GOT3 (cell line): Measurements from ENCODE around the gene MTA3.
"Not testable (repeated sequence)": the region's sequence is repeated elsewhere in the genome, so short reads cannot be mapped to it uniquely, and the experiment has no call there.

ENCODE experiments used
- DNase-seq: peaks from one replicate; lab custom pipeline; 2025; ENCODE audit warnings: mixed read lengths; lab: John Stamatoyannopoulos, UW

The MTA3 gene

DNA sequence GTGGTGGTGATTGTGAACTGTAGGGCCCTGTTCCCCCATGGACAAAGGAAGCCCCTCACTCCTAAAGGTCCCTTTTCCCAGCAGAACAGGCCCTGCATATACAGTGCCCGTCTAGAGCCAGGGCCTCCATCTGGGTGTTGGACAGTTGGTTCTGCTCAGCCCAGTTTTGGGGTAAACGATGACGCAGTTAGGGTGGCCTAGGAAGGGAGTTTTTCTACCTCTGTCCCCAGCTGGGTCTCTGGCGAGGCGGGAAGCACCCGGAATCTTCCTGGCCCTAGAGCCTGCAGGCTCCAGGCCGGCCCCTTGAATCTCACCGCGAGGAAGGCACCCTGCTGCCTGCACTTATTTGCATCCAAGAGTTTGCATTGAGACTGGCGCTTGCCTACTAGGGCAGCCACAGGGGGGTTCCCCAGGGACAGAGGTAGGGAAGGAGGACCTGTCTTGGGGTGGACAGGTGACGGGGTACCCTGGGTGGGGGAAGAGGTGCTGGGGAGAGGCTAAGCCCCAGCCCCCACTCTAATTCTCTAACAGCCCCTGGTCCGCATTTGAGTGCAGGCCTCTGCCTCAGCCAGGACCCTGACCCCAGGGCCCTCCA, 529 bp upstream of the MTA3 start:
- no peak for DNase-seq

DNA sequence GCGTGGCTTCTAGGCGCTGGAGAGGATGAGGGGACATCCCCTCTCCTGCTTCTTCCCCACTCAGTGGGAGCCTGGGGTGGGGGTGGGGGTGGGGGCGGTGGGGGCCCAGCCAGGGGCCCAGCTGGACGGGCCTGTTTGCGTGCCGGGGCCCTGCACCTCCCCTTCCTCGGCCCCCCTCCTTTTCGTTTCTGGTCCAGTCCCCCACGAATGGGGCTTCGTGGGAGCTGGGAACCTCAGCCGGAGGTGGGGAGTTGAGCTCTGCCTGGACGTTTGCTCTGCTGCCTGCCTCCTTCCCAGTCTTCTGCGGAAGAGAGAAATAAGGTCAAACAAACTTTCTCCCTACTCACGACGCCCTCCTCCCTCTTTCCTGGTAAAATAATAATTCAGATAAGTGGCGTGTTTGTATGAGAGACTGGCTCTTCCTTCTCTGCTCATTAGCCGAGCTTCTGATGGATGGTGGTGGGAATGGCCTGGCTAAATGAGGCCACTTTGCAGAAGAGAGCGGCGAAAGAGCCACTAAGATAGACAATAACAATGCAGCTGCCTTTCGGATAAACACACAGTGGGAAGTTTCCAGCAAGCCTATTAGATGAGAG, 782 bp downstream of the MTA3 start:
- no peak for DNase-seq

DNA sequence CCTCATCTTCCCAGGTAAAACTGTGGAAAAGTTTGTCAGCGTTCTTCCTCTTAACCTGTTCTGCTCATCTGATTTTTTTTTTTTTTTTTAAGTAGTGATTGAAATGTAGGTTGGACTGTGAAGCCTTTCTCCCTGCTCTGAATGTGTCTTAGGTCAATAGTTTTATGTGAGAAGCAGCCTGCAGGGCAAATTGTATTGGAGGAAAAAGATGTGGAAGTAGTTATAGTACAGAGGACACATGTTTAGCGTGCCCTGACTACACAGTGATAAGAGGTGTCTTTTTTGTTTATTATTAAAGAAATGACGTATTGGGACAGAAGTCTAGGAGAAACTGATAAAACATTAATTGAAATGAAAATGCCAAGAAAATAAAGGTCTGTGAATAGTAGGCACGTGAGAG, 1.5 kb downstream of the MTA3 start:
- no peak for DNase-seq

DNA sequence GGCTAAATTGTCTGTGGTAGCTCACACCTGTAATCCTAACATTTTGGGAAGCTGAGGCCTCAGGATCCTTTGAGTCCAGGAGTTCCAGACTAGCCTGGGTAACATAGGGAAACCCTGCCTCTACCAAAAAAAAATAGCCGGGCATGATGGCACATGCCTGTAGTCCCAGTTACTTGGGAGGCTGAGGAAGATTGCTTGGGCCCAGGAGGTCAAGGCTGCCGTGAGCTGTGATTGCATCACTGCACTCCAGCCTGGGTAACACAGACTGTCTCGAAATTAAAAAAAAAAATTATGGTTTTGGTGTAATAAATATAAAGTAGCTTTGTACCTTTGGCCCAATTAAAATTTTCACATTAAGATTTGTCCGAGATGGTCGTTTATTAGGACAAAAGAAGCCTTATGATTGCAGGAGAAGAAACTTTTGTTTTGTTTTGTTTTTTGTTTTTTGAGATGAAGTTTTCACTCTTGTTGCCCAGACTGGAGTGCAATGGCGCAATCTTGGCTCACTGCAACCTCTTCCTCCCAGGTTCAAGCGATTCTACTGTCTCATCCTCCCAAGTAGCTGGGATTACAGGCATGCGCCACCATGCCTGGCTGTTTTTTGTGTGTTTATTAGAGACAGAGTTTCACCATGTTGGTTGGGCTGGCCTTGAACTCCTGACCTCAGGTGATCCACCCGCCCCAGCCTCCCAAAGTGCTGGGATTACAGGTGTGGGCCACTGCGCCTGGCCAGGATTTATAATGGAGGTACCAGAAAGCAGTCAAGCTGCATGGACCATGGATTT, 4.1 kb downstream of the MTA3 start:
- no peak for DNase-seq

DNA sequence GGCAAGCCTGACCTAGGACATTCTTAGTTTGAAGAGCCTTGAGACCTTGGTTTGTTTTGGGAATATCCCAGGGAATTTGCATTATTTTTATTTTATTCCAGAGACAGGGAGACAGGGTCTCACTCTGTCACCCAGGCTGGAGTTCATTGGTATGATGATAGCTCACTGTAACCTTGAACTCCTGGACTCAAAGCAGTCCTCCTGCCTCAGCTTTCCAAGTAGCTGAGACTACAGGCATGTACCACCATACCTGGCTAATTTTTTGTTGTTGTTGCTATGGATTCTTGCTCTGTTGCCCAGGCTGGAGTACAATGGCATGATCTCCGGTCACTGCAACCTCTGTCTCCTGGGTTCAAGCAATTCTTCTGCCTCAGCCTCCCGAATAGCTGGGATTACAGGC, 4.8 kb downstream of the MTA3 start:
- no peak for DNase-seq

DNA sequence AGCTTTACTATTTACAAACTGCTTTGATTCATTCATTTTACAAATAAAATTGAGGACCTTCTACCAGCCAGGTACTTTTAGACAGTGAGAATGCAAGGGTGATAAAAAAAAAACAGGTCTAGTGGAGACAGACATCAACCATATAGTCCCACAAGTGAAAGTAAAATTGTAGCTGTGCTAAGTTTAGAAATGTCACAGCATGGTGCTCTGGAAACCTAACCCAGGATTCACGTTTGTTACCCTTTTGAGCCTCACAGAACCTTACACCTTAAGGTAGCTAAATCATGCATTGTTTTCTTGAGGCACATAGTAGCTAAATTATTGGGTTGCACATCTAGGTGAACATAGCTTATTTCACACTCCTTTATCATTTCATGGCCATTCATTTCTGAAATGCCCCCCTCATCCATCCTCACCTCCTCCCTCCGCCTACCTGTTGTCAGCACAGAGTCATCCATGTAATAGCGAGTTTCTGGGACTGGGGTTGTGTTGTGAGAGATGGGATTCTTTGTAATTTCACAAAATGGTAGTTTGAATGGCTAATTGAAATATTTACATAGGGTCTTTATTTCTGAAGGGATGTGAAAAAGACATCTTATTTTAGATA, 7.1 kb downstream of the MTA3 start:
- no peak for DNase-seq

DNA sequence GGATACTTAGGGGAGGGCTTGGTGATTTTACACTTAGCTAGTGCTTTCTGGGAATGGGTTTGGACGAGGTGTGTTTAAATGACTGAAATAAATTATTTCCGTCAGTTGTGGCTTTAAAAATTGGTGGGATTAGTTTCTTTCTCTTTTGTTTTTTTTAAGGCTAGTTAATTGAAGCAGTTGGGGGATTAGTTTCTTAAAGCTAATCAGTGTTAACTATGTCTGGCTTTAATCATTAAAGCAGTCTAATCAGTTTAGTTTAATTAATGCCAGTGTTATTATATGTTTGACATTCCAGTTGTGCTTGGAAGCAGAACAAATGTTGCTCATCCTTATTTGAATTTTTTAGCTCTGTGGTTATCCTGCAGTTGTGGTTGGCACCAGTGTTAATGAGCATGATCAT, 10.2 kb downstream of the MTA3 start:
- DNase-seq = no peak

DNA sequence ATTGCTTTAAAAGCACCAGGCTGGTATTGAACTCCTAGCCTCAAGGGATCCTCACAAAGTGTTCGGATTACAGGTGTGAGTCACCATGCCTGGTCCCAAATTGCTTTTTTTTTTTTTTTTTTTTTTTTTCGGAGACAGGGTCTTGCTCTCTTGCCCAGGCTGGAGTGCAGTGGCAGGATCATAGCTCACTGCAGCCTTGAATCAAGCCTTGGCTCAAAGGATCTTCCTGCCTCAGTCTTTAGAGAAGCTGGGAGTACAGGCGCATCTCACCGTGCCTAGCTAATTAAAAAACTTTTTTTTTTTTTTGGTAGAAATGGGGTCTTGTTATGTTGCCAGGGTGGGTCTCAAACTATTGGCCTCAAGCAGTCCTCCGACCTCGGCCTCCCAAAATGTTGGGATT, 12.8 kb downstream of the MTA3 start:
- DNase-seq = no peak

DNA sequence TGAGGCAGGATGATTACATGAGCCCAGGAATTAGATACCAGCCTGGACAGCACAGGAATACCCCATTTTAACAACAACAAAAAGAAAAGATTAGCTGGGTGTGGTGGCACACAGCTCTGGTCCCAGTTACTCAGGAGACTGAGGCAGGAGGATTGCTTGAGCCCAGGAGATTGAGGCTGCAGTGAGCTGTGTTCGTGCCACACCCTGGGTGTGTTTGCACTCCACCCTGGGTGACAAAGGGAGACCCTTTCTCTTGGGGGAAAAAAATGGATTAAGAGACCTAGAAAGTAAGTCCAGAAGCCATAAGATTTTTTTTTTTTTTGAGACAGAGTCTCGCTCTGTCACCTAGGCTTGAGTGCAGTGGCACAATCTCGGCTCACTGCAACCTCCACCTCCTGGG, 16.2 kb downstream of the MTA3 start:
- not testable (repeated sequence) for DNase-seq

DNA sequence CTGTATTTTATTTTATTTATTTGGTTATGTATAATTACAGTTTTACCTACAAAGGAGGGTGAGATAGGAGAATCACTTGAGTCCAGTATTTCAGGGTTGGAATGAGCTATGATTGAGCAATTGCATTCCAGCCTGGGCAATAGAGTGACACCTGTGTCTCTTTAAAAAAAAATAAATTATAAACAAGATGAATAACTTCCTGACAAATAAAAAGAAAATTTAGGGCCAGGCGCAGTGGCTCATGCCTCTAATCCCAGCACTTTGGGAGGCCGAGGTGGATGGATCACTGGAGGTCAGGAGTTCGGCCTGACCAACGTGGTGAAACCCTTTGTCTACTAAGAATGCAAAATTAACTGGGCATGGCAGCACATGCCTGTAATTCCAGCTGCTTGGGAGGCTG, 17.3 kb downstream of the MTA3 start:
- no peak for DNase-seq

DNA sequence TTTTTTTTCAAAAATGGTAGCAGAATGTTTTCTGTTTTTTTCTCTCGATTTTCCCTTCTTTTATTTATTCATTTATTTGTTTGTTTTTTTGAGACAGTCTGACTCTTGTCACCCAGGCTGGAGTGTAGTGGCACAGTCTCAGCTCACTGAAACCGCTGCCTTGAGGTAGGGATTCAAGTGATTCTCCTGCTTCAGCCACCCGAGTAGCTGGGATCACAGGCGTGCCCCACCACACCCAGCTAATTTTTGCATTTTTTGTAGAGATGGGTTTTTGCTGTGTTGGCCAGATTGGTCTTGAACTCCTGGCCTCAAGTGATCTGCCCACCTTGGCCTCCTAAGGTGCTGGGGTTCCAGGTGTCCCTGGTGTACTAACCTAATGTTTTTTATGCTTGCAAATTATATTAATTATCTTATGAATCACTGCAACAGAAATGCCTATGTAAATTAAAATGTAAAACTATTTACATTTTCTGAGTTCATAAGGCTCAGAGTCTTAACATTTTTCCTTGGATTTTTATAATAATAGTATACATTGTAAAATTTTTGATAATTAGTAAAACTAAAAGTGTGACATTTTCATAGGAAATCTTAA, 19.2 kb downstream of the MTA3 start:
- DNase-seq = no peak

DNA sequence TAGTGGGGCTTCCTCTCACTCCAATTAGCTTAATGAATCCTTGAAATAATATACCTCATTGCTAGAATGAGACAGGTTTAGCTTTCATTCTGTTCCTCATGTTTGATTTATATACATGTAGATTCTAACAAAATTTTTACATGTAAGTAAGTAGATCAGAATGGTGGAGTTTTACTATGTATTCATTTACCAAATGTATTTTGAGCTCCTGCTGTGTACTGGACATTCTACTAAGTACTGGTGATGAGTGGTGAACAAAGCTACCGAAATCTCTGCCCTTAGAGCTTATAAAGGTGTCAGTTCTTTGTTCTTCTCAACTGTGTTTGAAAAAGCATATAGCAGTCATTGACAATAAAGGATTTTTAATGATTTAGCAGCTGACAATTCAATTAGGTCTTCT, 19.7 kb downstream of the MTA3 start:
- DNase-seq = no peak

DNA sequence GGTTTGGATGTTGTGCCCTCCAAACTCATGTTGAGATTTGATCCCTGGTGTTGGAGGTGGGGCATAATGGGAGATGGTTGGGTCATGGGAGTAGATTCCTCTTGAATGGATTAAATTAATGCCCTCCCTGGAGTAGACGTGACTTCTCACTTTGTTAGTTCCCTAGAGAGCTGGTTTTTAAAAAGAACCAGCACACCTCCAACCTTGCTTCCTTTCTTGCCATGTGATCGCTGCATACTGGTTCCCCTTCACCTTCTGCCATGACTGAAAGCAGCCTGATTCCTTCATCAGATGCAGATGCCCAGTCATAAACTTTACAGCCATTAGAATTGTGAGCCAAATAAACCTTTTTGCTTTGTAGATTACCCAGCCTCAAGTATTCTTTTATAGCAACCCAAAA, 21.7 kb downstream of the MTA3 start:
- no peak for DNase-seq

DNA sequence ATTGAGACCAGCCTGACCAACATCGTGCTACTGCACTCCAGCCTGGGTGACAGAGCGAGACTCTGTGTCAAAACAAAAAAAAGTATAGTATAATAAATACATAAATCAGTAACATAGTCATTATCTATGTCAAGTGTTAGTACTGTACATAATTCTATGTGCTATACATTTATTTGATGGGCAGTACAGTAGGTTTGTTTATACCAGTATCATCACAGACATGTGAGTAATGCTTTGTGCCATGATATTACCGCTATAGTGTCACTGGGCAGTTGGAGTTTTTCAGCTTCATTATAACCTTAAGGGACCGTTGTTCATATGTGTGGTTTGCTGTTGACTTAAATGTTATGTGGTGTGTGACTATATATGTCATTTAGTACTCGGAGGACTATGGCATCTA, 24.9 kb downstream of the MTA3 start:
- DNase-seq = no peak

DNA sequence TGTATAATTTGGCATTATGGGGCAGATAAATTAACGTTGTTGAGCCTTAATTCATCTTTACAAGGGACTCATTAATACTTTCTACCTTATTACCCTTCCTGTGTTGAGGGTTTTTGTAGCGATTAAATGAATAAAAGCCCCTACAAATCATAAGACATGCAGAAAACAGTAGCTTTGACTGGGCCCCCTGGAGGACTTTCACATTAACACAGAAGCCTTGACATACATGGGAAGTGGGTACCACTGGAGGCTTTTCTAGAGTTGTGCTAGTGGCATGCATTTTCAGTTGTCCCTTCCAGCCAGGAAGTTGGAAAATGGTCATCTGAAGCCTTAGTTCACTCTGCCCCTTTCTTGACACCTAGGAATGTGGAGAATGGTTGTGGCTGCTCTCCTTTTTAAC, 30.2 kb downstream of the MTA3 start:
- DNase-seq = no peak

DNA sequence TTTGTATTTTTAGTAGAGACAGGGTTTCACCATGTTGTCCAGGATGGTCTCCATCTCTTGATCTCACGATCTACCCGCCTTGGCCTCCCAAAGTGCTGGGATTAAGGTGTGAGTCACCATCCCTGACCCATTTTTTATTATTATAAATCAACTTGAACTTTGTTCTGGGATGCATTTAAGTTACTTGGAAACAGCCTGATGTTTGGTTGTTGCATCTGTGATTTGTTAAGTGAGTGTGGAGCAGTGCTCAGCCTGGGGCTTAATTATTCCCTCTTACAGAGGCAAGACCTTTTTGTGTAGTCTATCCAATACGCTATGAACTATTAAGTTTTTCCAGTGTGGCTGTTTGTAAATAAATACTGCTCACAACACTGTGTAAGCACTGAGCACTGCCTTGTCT, 32.6 kb downstream of the MTA3 start:
- no peak for DNase-seq

DNA sequence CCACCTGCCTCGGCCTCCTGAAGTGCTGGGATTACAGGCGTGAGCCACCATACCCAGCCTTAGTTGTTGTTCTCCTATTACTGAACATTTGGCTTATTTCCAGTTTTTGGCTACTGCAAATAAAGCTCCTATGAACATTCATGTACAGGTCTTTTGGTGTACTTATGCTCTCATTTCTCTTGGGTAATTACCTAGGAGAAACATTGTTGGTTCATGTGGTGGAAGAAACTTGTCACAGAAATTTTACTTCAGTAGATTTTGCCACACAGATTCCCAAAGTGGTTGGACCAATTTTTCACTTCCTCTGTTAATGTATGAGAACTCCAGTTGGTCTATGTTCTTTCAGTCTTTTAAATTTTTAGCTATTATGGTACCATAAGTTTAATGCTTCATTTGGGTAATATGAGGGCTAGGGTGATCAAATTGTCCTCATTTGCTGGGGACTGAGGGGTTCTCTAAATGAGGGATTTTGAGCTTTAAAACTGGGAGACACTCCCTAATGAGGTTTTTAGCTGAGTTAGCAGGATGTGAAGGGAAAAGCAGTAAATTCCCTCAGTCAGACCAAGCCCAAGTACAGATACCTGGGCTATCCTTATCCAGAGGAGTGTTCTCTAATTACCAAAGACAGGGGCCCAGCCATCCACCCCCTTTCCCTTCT, 33.9 kb downstream of the MTA3 start:
- no peak for DNase-seq

DNA sequence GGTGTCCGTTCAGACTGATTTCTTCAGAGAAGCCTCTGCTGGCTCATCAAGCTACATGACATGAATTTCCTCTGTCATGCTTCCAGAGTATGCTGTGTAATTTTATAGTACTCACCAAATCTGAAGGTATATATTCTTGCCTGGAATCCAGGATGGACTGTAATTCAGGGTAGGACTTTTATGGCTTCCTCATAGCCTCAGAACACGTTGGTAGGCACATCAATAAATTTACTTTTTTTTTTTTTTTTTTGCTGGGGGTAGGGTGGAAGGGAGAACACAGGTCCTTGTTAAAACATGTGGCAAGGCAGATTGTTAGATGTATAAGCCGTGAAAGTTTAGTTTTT, 34.4 kb downstream of the MTA3 start:
- no peak for DNase-seq

DNA sequence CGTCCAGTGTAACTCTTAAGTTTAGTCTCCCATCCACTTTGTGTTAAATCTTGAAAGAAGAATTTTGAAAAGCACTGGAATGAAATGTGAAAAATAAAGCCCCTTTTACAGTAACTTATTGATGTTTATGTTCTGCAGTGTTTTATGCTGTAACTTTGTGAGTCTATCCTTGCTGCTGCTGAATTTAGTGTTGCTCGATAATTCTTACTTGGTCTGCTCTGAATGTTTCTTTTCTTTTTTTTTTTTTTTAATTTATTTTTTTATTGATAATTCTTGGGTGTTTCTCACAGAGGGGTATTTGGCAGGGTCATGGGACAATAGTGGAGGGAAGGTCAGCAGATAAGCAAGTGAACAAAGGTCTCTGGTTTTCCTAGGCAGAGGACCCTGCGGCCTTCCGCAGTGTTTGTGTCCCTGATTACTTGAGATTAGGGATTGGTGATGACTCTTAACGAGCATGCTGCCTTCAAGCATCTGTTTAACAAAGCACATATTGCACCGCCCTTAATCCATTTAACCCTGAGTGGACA, 36.0 kb downstream of the MTA3 start:
- not testable (repeated sequence) for DNase-seq

DNA sequence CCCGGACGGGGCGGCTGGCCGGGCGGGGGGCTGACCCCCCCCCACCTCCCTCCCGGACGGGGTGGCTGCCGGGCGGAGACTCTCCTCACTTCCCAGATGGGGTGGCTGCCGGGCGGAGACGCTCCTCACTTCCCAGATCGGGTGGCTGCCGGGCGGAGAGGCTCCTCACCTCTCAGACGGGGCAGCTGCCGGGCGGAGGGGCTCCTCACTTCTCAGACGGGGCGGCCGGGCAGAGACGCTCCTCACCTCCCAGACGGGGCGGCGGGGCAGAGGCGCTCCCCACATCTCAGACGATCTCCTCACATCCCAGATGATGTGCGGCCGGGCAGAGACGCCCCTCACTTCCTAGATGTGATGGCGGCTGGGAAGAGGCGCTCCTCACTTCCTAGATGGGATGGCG, 37.7 kb downstream of the MTA3 start:
- DNase-seq = not testable (repeated sequence)

DNA sequence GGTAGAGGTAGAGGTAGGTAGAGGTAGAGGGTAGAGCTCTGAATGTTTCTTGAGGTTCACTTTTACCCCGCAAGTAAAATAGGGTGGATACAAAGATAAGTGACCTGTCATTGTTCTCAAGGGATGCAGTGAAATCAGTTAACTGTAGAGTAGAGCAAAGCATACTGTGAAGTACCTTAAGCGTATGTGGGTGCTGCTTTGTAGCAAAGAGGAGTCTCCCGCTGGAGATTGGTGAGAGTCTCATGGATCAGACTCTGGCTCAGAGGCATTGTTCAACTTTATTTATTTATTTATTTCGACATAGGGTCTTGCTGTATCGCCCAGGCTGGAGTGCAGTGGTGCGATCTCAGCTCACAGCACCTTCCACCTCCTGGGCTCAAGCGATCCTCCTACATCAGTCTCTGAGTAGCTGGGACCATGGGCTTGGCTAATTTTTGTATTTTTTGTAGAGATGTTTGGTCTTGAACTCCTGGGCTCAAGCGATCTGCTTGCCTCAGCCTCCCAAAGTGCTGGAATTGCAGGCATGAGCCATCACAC, 38.7 kb downstream of the MTA3 start:
- DNase-seq = no peak
